K562 (cell line): Measurements from ENCODE around the gene TYMP.

ENCODE experiments used
- ATF4 ChIP-seq: fragments of 450-650 bp; formaldehyde crosslinking; IDR thresholded peaks from 2 replicates; pipeline ENCODE4 v1.4.0; 2022; ENCODE audit warnings: mild to moderate bottlenecking, moderate library complexity
- CTCF ChIP-seq, 3 experiments: IDR thresholded peaks in 2 of 3; conservative IDR thresholded peaks in 1 of 3; 2 replicates each; pipeline ENCODE4 v1.5.1; 2011 to 2012; ENCODE audit warnings: low read length in 3 of 3, mild to moderate bottlenecking in 3 of 3, control low read depth in 2 of 3, improper control_type of control experiment in 1 of 3, inconsistent platforms in 1 of 3, low read depth in 1 of 3, mixed read lengths in 1 of 3, moderate library complexity in 1 of 3; ENCODE audit not compliant: insufficient read depth in 2 of 3

- TF ChIP-seq CTCF (IDR thresholded peaks at IDR 0.05 in 2 of 3, conservative IDR thresholded peaks at IDR 0.05 in 1 of 3; ENCODE audit: insufficient read depth in 2 of 3, low read depth in 1 of 3, low read length in 3 of 3) (no peak), ATF4 (CRISPR knock-in tag) (peak; percentile 96)
Measured at GRCh38 chr22:50545522-50546325, 15.9 kb upstream of the TYMP start, which contains the start of gene KLHDC7B.
